B cell (primary cell): ENCODE data around the gene GLP2R. TPM values are rescaled to one million over a fixed set of nuclear protein-coding genes. Genes with fewer than 3 reads are reported as not detected.

Experiments used
- ATAC-seq: fragments of 200-7000 bp; cut with Tn5 transposase; one replicate; pipeline ENCODE4 v1.10.0; 2021; ENCODE audit warnings: low read depth, mild to moderate bottlenecking, moderate number of reproducible peaks, moderate library complexity
- CTCF ChIA-PET: fragments of 350-600 bp; sonication (Branson Sonifier 250); formaldehyde crosslinking; loops from one replicate; lab custom pipeline; 2021; ENCODE audit warnings: antibody characterized with exemption, inconsistent platforms; lab: Charles Lee
- POLR2A ChIA-PET: fragments of 350-600 bp; sonication (Branson Sonifier 250); formaldehyde crosslinking; loops from one replicate; lab custom pipeline; 2021; ENCODE audit warnings: antibody characterized with exemption; lab: Charles Lee
- DNase-seq: peaks from one replicate; pipeline ENCODE4 v3.0.0; 2013
- H2AFZ ChIP-seq: 2 replicates; pipeline ENCODE4 v1.6.1; 2012; ENCODE audit warnings: mild to moderate bottlenecking, low read depth, low read length; ENCODE audit not compliant: insufficient read depth, poor library complexity, severe bottlenecking
- H3K27ac ChIP-seq, 2 donors: 1 replicate in 1 of 2; 2 replicates in 1 of 2; pipeline ENCODE4 v1.5.1; 2012 to 2013; ENCODE audit warnings: low read length in 2 of 2, mild to moderate bottlenecking in 2 of 2, moderate library complexity in 1 of 2
- H3K27me3 ChIP-seq, 4 experiments: fragments of 200-600 bp in 1 of 4; sonication (generic) in 1 of 4; replicated peaks in 1 of 4; 1 replicate in 2 of 4; 2 replicates in 2 of 4; pipeline versions ENCODE4 v1.6.1 to v1.7.0; 2013 to 2016; ENCODE audit warnings: low read length in 3 of 4, mild to moderate bottlenecking in 2 of 4, mixed read lengths in 1 of 4, moderate library complexity in 1 of 4; ENCODE audit not compliant: insufficient read depth in 4 of 4, control insufficient read depth in 3 of 4; ENCODE audit errors: control extremely low read depth in 1 of 4
- H3K36me3 ChIP-seq, 2 experiments: replicated peaks in 1 of 2; 1 replicate in 1 of 2; 2 replicates in 1 of 2; pipeline versions ENCODE4 v1.6.1 to v1.7.1; 2013; ENCODE audit warnings: low read length in 1 of 2; ENCODE audit not compliant: insufficient read depth in 2 of 2, control insufficient read depth in 1 of 2; ENCODE audit errors: control extremely low read depth in 1 of 2, extremely low read depth in 1 of 2
- H3K4me1 ChIP-seq, 2 donors: fragments of 200-600 bp in 1 of 2; sonication (generic) in 1 of 2; 1 replicate in 1 of 2; 2 replicates in 1 of 2; pipeline versions ENCODE4 v1.5.1 to v1.6.1; 2013 to 2017; ENCODE audit warnings: low read length in 2 of 2; ENCODE audit not compliant: control insufficient read depth in 2 of 2, insufficient read depth in 2 of 2
- H3K4me2 ChIP-seq: replicated peaks from 2 replicates; pipeline ENCODE3; 2012; ENCODE audit warnings: mild to moderate bottlenecking, low read depth, low read length; ENCODE audit not compliant: poor library complexity, severe bottlenecking
- H3K4me3 ChIP-seq, 5 experiments: fragments of 200-600 bp in 1 of 5; sonication (generic) in 1 of 5; 1 replicate in 3 of 5; 2 replicates in 2 of 5; pipeline versions ENCODE4 v1.5.1 to v1.7.0; 2011 to 2016; ENCODE audit warnings: low read length in 4 of 5, mild to moderate bottlenecking in 4 of 5, low read depth in 2 of 5, control low read depth in 1 of 5, moderate library complexity in 1 of 5; ENCODE audit not compliant: insufficient read depth in 1 of 5; ENCODE audit errors: control extremely low read depth in 1 of 5, extremely low read depth in 1 of 5
- H3K79me2 ChIP-seq: fragments of 200-600 bp; sonication (generic); one replicate; pipeline ENCODE4 v1.6.0; 2016; ENCODE audit warnings: low read length; ENCODE audit not compliant: control insufficient read depth, insufficient read depth
- H3K9ac ChIP-seq: fragments of 200-600 bp; sonication (generic); 2 replicates; pipeline ENCODE4 v1.6.1; 2017; ENCODE audit warnings: mild to moderate bottlenecking, low read length, moderate library complexity
- H3K9me3 ChIP-seq, 3 donors: one replicate each; pipeline versions ENCODE4 v1.6.1 to v1.7.1; 2013; ENCODE audit warnings: low read length in 2 of 3; ENCODE audit not compliant: control insufficient read depth in 2 of 3, insufficient read depth in 1 of 3; ENCODE audit errors: control extremely low read depth in 1 of 3
- H4K20me1 ChIP-seq: 2 replicates; pipeline ENCODE4 v1.6.0; 2012; ENCODE audit warnings: mild to moderate bottlenecking, low read length; ENCODE audit not compliant: insufficient read depth, control insufficient read depth, poor library complexity, severe bottlenecking
- H3K27ac Mint-ChIP-seq: one replicate; pipeline ENCODE4 v1.8.0; 2021; ENCODE audit warnings: mixed read lengths
- H3K27me3 Mint-ChIP-seq: one replicate; pipeline ENCODE4 v1.8.0; 2021; ENCODE audit warnings: mixed read lengths
- H3K4me1 Mint-ChIP-seq: one replicate; pipeline ENCODE4 v1.8.0; 2021; ENCODE audit warnings: mixed read lengths
- H3K4me3 Mint-ChIP-seq: one replicate; pipeline ENCODE4 v1.8.0; 2021; ENCODE audit warnings: mixed read lengths
- H3K9me3 Mint-ChIP-seq: one replicate; pipeline ENCODE4 v1.8.0; 2022; ENCODE audit warnings: mixed read lengths; ENCODE audit not compliant: insufficient read depth
- CTCF ChIP-seq: fragments of 200-600 bp; IDR thresholded peaks from one replicate; pipeline ENCODE4 v1.8.0; 2022; ENCODE audit warnings: antibody characterized with exemption, mild to moderate bottlenecking
- EZH2 ChIP-seq: IDR thresholded peaks from 2 replicates; pipeline ENCODE4 v1.6.1; 2012; ENCODE audit warnings: borderline replicate concordance, low read depth, mild to moderate bottlenecking, moderate library complexity, low read length; ENCODE audit not compliant: insufficient read depth, poor library complexity, severe bottlenecking
- WGBS: methylation state at CpG from one replicate; pipeline ENCODE4 v1.1.5; 2013; ENCODE audit warnings: missing lambda C conversion rate; ENCODE audit not compliant: insufficient coverage; 5-methylcytosine and 5-hydroxymethylcytosine counted together
- intact Hi-C: fragments of 100-400 bp; cut with micrococcal nuclease; formaldehyde crosslinking; loops from one replicate; pipeline ENCODE4 v1.10.0; 2022
- polyA plus RNA-seq: library from polyadenylated mRNA; depleted of rRNA; stranded (reverse); fragments of >200 nt; gene quantifications from 2 replicates; pipeline ENCODE4 v1.2.3, GENCODE V29; 2012
- total RNA-seq, 2 donors: library from RNA; stranded (reverse); fragments of 120-200 nt in 1 of 2; gene quantifications; 1 replicate in 1 of 2; 2 replicates in 1 of 2; pipeline versions ENCODE4 v1.2.3 to v1.2.4, GENCODE V29; 2013 to 2022

GLP2R gene
- total and polyA plus RNA-seq, 2 donors (not counting 1 experiment from before 2014, with no cell fraction given): not detected

GRCh38 chr17:9790316-9790715, 35.4 kb upstream of the GLP2R start:
- Histone ChIP-seq H3K4me1 (no peaks in the 10 kb centered on the region), H3K4me3 (no peak overlapping the region), H3K4me2 (no peak overlapping the region), H3K27me3 (no peaks in the 10 kb centered on the region), H3K9ac (no peak overlapping the region), H3K36me3 (no peaks in the 10 kb centered on the region), H4K20me1 (no peaks in the 10 kb centered on the region), H3K79me2 (no peaks in the 10 kb centered on the region), H3K27ac (no peak overlapping the region), H3K9me3 (no peaks in the 10 kb centered on the region), H2AFZ (no peak overlapping the region)
- Mint-ChIP-seq H3K9me3 (no peaks in the 10 kb centered on the region), H3K27ac (no peak overlapping the region), H3K4me3 (no peak overlapping the region), H3K27me3 (peaks cover 3% of the 10 kb centered on the region), H3K4me1 (no peaks in the 10 kb centered on the region)
- POLR2A ChIA-PET: no interaction called here
- TF ChIP-seq CTCF (no peak), EZH2 (no peak)
- DNase-seq (no peak), ATAC-seq (no peak)
- intact Hi-C loops: no loop called here
- 100% methylated on average over 1 of the region's 4 CpGs for WGBS
- CTCF ChIA-PET: no interaction called here

- Mint-ChIP-seq H3K4me1 (no peaks in the 10 kb centered on the region), H3K27ac (no peak within 1 kb of the TSS), H3K9me3 (no peaks in the 10 kb centered on the region), H3K4me3 (no peak within 1 kb of the TSS), H3K27me3 (peaks cover 7% of the 10 kb centered on the region)
- Histone ChIP-seq H3K79me2 (no peaks in the 10 kb centered on the region), H3K27ac (no peak within 1 kb of the TSS), H3K4me3 (no peak within 1 kb of the TSS), H3K9me3 (no peaks in the 10 kb centered on the region), H4K20me1 (no peaks in the 10 kb centered on the region), H3K36me3 (no peaks in the 10 kb centered on the region), H3K9ac (no peak within 1 kb of the TSS), H3K4me1 (no peaks in the 10 kb centered on the region), H3K27me3 (no peaks in the 10 kb centered on the region), H2AFZ (no peak within 1 kb of the TSS), H3K4me2 (no peak within 1 kb of the TSS)
- CTCF ChIA-PET: no interaction called here
- POLR2A ChIA-PET: no interaction called here
- intact Hi-C loops: no loop called here
- TF ChIP-seq CTCF: no peak
- no peak for TF ChIP-seq EZH2
- ATAC-seq (no peak), DNase-seq (no peak)
- WGBS: 81% methylated on average over 8 of the region's 15 CpGs
Measured at GRCh38 chr17:9790889-9791876, 34.5 kb upstream of the GLP2R start, which contains the start of gene DHRS7C. TSS of gene DHRS7C (minus strand) at chr17:9791592. CDS start at chr17:9791284, 308 bp downstream.
